Thoracic aorta (tissue), 2 donors: ENCODE measurements around the gene DENND5B. TPM values are rescaled to one million over a fixed set of nuclear protein-coding genes. Genes with fewer than 3 reads are reported as not detected.

Experiments
- ATAC-seq: fragments of 150-250 bp; one replicate; pipeline ENCODE4 v1.8.0; 2017; ENCODE audit warnings: low read depth; ENCODE audit not compliant: insufficient number of reproducible peaks, low FRiP score
- DNase-seq: peaks from one replicate; pipeline ENCODE4 v3.0.0-alpha.2; 2020; ENCODE audit warnings: low spot score
- H3K27ac ChIP-seq, 2 donors: fragments of 200-600 bp; sonication (generic); 1 replicate in 1 of 2; 2 replicates in 1 of 2; pipeline ENCODE4 v1.5.1; 2016; ENCODE audit warnings: mild to moderate bottlenecking in 2 of 2, moderate library complexity in 2 of 2
- H3K27me3 ChIP-seq: fragments of 200-600 bp; sonication (generic); replicated peaks from 2 replicates; pipeline ENCODE4 v1.6.0; 2016; ENCODE audit warnings: mild to moderate bottlenecking; ENCODE audit not compliant: insufficient read depth
- H3K36me3 ChIP-seq: fragments of 200-600 bp; sonication (generic); one replicate; pipeline ENCODE4 v1.5.1; 2016
- H3K4me1 ChIP-seq, 2 donors: fragments of 200-600 bp; sonication (generic); 1 replicate in 1 of 2; 2 replicates in 1 of 2; pipeline versions ENCODE4 v1.5.1 to v1.6.0; 2016; ENCODE audit warnings: low read depth in 2 of 2, mild to moderate bottlenecking in 1 of 2; ENCODE audit not compliant: control insufficient read depth in 1 of 2
- H3K4me3 ChIP-seq: fragments of 200-600 bp; sonication (generic); 2 replicates; pipeline ENCODE4 v1.5.1; 2016; ENCODE audit warnings: mild to moderate bottlenecking
- H3K9me3 ChIP-seq: fragments of 200-600 bp; sonication (generic); 2 replicates; pipeline ENCODE4 v1.5.1; 2016
- total RNA-seq, 2 donors: library from RNA; depleted of rRNA; stranded (reverse); fragments of >200 nt; gene quantifications; one replicate each; pipeline versions ENCODE4 v1.1.0 to v1.2.3, GENCODE V29; 2016
- TF ChIP-seq, protein P1 (sequence below): fragments of 200-600 bp; sonication (generic); IDR thresholded peaks from one replicate; pipeline ENCODE4 v1.5.1; 2019; ENCODE audit warnings: antibody characterized with exemption

The DENND5B gene
- total RNA-seq, 2 donors from 2014 or later = 28.6 to 43.9 TPM

DNA sequence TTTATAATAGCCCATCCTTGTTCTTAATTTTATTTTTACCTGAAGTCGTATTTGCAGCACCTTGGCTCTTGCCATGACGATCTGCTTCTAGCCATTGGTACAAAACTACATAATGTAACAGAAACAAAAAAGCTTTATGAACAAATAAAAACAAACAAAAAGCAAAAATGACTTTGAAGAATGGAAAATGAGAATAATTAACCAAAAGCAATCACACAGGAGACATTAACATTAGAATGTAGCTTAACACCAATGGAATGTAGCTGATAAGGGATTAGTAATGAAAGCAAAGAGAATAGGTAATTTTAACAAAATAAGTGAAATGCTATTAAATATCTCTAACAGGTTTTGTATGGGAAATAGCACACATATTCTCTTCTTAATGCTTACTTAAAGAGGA is 91.4 kb downstream of the DENND5B start:
- TF ChIP-seq, protein P1, sequence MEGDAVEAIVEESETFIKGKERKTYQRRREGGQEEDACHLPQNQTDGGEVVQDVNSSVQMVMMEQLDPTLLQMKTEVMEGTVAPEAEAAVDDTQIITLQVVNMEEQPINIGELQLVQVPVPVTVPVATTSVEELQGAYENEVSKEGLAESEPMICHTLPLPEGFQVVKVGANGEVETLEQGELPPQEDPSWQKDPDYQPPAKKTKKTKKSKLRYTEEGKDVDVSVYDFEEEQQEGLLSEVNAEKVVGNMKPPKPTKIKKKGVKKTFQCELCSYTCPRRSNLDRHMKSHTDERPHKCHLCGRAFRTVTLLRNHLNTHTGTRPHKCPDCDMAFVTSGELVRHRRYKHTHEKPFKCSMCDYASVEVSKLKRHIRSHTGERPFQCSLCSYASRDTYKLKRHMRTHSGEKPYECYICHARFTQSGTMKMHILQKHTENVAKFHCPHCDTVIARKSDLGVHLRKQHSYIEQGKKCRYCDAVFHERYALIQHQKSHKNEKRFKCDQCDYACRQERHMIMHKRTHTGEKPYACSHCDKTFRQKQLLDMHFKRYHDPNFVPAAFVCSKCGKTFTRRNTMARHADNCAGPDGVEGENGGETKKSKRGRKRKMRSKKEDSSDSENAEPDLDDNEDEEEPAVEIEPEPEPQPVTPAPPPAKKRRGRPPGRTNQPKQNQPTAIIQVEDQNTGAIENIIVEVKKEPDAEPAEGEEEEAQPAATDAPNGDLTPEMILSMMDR = no peak
- Histone ChIP-seq H3K9me3 (no peaks in the 10 kb centered on the region), H3K27me3 (no peaks in the 10 kb centered on the region), H3K4me1 (peaks cover 18 to 32% of the 10 kb centered on the region in 2 donors), H3K4me3 (no peak overlapping the region), H3K36me3 (no peaks in the 10 kb centered on the region), H3K27ac (no peak overlapping the region)
- no peak for DNase-seq
- no peak for ATAC-seq

DNA sequence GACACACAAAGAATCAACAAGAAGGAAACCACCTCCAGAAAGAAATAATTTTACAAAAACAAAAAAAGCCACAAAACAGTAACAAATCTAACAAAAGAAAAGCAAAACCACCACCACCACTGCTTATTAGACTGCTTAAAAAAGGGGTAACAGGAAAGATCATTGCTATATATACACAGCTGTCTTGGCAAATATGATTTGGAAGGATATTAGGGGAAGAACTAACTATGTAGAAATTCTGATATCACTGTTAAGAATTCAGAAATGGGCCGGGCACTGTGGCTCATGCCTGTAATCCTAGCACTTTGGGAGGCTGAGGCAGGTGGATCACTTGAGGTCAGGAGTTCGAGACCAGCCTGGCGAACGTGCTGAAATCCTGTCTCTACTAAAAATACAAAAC is 92.5 kb downstream of the DENND5B start:
- H3K27ac ChIP-seq = no peak overlapping the region
- H3K9me3 ChIP-seq = no peaks in the 10 kb centered on the region
- H3K4me3 ChIP-seq = no peak overlapping the region
- TF ChIP-seq, protein P1 = no peak
- H3K36me3 ChIP-seq = no peaks in the 10 kb centered on the region
- no peaks in the 10 kb centered on the region for H3K27me3 ChIP-seq
- DNase-seq (no peak), ATAC-seq (no peak)
- H3K4me1 ChIP-seq = peaks cover 18 to 32% of the 10 kb centered on the region in 2 donors

DNA sequence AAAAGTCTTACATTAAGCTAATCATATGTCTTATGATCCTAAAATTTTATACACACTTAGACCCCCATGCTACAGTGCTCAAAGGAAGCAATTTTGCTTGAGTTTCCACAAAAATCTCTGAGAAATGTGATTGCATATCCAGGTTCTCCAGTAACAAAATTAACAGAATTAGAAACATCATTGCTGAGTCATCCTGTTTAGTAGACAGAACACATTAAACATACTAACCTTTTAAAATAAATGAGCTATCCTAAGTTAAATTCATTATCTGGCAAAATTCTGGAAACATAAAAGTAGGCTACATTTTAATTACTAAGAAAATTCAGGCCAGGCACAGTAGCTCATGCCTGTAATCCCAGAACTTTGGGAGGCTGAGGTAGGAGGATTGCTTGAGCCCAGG is 94.7 kb downstream of the DENND5B start:
- H3K4me1 ChIP-seq = peaks cover 35 to 53% of the 10 kb centered on the region in 2 donors
- H3K9me3 ChIP-seq = no peaks in the 10 kb centered on the region
- no peaks in the 10 kb centered on the region for H3K36me3 ChIP-seq
- no peaks in the 10 kb centered on the region for H3K27me3 ChIP-seq
- DNase-seq (no peak), ATAC-seq (no peak)
- H3K4me3 ChIP-seq = no peak overlapping the region
- H3K27ac ChIP-seq = no peak overlapping the region
- TF ChIP-seq, protein P1 = no peak

DNA sequence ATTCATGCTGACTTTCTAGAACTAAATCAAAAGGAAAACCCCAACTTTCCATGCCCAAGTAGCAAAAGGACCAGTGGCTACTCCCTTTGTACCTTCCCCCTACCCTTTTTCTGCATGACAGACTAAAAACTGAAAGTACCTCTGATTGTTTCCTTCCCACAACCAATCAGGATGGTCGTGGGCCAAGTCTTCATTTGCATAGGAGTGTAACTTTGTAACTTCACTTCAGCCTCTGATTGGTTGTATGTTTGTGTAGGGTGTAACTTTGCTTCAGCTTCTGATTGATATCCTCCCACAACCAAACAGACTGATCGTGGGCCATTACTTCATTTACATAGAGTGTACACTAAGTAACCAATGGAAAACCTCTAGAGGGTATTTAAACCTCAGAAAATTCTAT is 96.5 kb downstream of the DENND5B start:
- no peaks in the 10 kb centered on the region for H3K9me3 ChIP-seq
- peaks cover 37 to 51% of the 10 kb centered on the region in 2 donors for H3K4me1 ChIP-seq
- TF ChIP-seq, protein P1 = no peak
- DNase-seq = no peak
- H3K4me3 ChIP-seq = no peak overlapping the region
- no peak overlapping the region for H3K27ac ChIP-seq
- no peaks in the 10 kb centered on the region for H3K27me3 ChIP-seq
- H3K36me3 ChIP-seq = no peaks in the 10 kb centered on the region
- ATAC-seq = no peak

DNA sequence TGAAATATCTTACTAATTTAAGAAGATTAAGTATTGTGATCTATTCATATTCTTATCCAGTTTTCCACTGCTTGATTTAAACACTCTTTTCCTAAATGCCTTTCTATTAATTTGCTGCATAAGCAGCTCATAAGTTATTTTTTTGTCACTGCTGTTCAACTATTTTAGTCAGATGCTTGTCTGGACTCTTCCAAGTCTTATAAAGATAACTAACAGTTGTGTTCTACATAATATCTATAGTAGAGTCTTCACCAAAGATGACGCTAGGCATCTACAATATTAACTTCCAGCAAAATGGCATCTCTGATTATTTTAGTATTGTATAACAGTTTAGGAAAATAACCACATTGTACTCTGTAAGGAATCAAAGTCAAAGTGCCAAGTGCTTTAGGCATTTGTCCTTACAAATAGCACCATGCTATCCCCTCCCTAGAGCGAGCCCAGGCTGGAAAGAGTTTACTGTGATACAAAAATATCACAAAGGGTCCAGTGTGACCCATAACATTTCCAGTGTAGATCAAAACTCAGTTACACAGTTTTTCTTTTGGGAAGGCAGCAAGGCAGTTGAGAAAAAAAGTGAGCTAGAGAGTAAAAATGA is 98.2 kb downstream of the DENND5B start:
- no peaks in the 10 kb centered on the region for H3K36me3 ChIP-seq
- H3K4me1 ChIP-seq = peaks cover 29 to 43% of the 10 kb centered on the region in 2 donors
- H3K27ac ChIP-seq = peak overlapping the region; percentile 19 to 45
- TF ChIP-seq, protein P1 = no peak
- no peaks in the 10 kb centered on the region for H3K9me3 ChIP-seq
- DNase-seq = no peak
- ATAC-seq = no peak
- H3K4me3 ChIP-seq = no peak overlapping the region
- H3K27me3 ChIP-seq = no peaks in the 10 kb centered on the region
